Stimulated activated CD4-positive, alpha-beta T cell treated with anti-CD3 and anti-CD28 coated beads, TNF-alpha, amount 100 ng/mL, for 24 hours (primary cell): ENCODE measurements around the gene EIF2B5.
"Not testable (repeated sequence)": the region's sequence is repeated elsewhere in the genome, so short reads cannot be mapped to it uniquely, and the experiment has no call there.

Experiments
- DNase-seq, 3 experiments: peaks; one replicate each; pipeline ENCODE4 v3.0.0-alpha.2; 2020; ENCODE audit warnings: low read depth in 3 of 3

Gene EIF2B5

DNA sequence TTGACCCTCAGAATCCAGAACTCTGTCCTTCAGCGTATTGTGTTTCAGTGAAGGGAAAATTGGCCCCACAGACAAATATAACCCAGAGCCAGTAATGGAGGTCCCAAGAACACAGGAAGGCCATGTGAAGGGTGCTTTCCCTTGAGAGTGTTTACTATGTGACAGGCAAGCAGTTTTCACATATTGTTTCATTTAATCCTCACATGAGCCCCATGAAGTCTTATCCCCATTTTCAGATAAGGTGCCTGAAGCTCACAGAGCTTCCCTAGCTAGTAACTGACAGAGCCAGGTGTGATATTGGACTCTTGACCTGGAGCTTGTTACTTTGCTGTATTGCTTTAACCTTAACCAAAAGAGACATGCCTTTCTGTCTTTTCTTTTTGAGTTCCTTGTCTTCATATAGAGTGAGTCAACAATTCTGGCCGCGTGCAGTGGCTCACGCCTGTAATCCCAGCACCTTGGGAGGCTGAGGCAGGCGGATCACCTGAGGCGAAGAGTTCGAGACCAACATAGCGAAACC lies 10.7 kb downstream of the EIF2B5 start:
- no peak for DNase-seq

- DNase-seq, result no peak
Observed at GRCh38 chr3:184148076-184148475, 12.9 kb downstream of the EIF2B5 start.

DNA sequence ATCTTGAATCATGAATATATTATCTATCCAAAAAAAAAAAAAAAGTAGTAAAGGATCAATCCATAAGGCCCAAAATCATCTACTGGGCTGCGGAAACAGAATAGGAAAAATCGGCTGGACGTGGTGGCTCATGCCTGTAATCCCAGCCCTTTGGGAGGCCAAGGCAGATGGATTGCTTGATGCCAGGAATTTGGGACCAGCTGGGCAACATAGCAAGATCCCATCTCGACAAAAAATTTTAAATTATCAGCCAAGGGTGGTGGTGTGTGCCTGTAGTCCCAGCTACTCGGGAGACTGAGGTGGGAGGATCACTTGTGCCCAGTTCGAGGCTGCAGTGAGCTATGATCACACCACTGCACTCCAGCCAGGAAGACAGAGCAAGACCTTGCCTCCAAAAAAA lies 14.0 kb downstream of the EIF2B5 start:
- DNase-seq, result no peak

GRCh38 chr3:184149770-184150169 lies 14.6 kb downstream of the EIF2B5 start:
- not testable (repeated sequence) for DNase-seq

DNA sequence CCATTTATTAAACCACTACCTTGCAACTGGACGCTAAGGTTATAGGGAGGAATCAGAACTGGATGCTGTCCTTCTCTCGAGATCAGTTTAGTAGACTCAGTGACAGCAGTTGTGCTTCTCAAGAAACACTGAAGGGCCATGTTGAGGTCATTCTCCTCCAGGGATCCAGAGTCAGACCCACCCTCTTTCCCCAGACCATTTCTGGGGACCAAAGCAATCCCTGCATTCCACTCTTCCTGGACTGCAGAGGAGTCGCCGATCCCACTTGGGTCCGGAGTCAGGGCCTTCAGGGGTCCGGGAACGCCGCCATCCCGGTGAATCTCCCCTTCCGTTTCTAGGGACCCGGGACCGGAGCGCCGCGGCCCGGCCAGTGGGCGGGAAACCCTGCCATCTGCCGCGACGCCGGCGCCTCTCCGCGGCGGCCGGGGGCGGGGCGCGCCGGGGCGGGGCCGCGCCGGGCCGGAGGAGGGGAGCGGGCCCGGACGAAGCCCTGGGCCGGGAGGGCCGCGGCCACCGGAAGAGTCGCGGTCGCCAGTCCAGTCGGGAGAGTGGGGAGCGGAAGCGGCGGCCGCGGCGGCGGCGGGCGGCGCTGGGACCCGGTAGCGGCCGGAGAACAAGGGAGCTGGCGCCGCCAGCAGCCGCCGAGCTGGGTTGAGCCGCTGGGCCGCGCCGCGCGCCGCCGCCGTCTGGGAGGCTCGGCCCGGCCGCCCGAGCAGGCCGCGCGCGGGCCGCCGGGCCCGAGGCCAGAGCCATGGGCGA lies 19.9 kb downstream of the EIF2B5 start, which contains the start of gene DVL3:
Gene DVL3 (plus strand): TSS at position 493 of the 759 bp plus-strand sequence. CDS start 259 bp downstream, at position 752.
- peak in 1 of 3 experiments; percentile 38 for DNase-seq

DNA sequence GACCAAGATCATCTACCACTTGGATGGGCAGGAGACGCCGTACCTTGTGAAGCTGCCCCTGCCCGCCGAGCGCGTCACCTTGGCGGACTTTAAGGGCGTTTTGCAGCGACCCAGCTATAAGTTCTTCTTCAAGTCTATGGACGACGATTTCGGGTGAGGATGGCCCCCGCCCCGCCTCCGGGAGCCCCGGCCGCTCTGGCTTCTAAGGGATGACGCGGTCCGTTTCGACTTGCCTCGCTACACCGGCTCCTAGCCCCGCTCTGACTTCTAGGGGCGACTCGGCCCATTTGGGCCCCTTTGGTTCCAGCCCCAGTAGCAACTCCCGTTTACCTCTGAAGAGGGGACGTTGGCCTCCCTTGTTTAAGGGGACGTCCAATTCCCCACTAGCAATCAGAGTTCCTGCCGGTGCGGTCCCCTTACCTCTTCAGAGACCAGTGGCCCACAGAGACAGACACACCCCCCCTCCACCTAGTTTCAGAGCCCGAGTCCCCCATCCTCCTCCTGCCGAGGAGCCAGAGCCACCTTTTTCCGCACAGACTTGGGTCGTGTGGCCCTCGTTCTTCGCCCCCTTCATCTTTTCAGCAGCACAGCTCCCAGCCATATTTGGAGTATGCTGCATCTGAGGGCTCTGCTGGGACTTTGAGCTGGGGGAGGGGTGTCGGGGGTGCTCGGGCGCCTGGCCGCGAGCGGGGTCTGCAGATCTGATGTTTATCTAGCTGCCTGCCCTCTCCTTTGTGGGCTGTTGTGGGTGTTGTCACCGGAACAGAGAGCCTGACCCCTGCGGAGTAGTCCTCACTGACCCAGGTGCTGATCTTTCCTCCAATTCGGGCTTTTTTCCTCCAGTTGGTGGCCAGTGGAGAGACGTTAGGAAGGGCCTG lies 20.7 kb downstream of the EIF2B5 start:
- peak in 1 of 3 experiments; percentile 57 for DNase-seq

GRCh38 chr3:184156522-184156955 lies 21.4 kb downstream of the EIF2B5 start:
- DNase-seq, result no peak

DNA sequence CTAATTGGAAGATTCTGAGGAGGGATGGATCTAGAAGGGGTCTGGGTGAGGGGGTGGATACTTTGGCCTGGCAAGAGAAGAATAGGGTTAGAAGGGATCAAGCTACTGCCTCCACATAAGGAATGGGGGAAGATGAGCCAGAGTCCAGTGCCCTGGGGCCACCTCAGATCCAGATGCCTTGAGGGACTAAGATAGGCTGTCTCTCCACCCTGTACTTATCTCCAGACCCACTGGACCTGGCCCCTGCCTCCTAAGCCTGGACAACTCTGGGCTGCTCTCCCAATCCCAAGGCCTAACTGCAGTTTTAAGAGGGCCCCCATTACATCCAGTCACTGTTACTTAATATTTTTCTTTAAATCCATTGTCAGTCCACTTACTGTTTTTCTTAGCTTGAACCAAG lies 22.0 kb downstream of the EIF2B5 start:
- no peak for DNase-seq

- no peak for DNase-seq
Observed at GRCh38 chr3:184158404-184158803, 23.2 kb downstream of the EIF2B5 start.

DNA sequence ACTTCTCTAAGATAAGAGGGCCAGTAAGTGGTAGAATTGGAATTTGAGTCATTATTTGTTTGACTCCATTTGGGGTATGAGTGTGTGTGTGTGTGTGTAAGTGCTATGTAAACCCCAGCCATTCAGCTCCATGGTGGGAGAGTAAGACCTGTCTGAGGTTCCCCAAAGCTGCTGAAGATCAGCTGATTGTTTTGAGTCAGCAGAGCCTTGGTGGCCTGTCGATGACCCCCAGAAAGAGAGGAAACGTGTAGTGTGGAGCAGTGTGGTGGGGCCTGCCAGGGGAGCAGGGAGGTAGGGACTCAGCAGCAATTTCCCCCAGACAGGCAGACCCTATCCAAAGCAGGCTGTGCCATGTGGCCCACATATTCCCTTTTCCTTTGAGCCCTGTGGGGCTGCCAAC lies 25.3 kb downstream of the EIF2B5 start:
- no peak for DNase-seq

DNA sequence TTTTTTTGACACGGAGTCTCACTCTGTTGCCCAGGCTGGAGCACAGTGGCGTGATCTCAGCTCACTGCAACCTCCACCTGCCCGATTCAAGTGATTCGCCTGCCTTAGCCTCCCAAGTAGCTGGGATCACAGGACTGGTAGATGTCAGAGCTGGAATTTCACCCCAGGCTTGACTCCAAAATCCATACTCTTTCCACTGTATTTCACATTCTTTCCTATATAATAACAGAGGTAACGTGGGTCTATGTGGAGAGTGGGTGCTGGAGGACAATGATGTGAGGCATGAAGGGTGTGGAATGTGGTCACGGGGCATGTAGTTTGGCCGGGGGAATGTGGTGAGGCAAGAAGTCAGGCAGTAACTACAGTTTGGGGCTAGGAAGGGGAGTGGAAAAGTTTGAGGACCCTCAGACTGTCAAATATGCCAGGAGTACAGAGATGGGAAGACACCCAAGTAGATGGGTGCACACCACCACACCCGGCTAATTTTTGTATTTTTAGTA lies 27.5 kb downstream of the EIF2B5 start:
- DNase-seq, result not testable (repeated sequence)

GRCh38 chr3:184164648-184165330 lies 29.6 kb downstream of the EIF2B5 start:
- no peak for DNase-seq

GRCh38 chr3:184165543-184165942 lies 30.4 kb downstream of the EIF2B5 start:
- DNase-seq, result no peak

DNA sequence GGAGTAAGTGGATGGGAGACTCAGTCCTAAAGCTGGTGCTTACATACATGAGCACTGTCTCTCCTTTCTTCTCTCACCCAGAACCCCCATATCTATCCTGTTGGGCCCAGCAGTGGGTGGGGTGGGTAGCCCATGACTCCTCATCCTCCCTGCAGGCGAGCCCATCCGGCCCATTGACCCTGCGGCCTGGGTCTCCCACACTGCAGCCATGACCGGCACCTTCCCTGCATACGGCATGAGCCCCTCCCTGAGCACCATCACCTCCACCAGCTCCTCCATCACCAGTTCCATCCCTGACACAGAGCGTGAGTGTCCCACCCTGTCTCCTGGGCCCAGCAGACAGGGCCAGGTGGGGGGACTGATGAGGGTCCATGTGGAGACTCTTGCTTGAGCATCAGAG lies 31.5 kb downstream of the EIF2B5 start:
- no peak for DNase-seq

DNA sequence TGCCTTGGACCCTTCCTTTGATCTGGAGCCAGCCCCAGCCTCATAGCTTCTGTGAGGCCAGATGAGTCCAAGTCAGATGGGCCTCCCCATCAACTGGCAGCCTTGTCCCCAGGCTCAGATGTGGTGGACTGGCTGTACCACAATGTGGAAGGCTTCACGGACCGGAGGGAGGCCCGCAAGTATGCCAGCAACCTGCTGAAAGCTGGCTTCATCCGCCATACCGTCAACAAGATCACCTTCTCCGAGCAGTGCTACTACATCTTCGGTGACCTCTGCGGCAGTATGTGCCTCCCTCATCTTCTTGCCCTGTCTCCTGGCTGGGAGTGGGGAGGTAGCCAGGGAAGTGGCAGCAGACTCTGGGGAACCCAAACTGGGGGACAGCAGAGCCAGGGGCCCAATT lies 32.6 kb downstream of the EIF2B5 start:
- DNase-seq, result no peak

DNA sequence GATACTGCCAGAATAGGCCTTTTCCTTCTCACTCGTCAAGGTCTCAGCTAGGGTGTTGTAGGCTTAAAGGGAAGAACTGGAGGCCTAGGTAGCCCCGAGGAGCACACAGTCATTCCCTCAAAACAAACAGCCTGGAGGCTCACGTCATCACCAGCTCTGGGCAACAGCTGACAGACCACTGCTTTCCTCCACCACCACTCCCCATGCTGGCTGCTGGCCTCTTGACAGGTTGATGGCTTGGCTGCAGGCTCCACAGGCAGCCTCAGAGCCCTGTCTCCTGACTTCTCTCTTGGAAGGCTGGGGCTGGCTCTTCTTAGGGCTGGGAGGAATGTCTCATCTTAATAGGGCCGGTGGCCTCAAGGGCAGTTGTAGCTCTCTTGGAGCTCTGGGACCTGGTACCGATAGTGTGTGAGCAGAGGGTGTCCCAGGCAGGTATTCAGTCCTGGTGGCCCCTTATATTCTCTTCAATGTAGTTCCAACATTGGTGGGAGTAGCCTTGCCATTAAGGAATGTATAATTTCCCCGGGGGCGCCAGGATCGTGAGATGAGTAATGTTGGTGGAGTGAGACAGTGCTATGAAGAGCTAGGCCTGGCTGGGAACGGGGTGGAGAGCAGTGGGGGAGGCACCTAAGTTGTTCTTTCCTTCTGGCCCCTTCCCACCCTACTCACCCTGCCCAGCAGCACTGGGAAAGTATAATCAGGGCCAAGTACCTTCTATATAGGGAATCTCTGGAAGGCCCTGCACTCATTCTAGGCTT lies 33.4 kb downstream of the EIF2B5 start:
- no peak for DNase-seq

DNA sequence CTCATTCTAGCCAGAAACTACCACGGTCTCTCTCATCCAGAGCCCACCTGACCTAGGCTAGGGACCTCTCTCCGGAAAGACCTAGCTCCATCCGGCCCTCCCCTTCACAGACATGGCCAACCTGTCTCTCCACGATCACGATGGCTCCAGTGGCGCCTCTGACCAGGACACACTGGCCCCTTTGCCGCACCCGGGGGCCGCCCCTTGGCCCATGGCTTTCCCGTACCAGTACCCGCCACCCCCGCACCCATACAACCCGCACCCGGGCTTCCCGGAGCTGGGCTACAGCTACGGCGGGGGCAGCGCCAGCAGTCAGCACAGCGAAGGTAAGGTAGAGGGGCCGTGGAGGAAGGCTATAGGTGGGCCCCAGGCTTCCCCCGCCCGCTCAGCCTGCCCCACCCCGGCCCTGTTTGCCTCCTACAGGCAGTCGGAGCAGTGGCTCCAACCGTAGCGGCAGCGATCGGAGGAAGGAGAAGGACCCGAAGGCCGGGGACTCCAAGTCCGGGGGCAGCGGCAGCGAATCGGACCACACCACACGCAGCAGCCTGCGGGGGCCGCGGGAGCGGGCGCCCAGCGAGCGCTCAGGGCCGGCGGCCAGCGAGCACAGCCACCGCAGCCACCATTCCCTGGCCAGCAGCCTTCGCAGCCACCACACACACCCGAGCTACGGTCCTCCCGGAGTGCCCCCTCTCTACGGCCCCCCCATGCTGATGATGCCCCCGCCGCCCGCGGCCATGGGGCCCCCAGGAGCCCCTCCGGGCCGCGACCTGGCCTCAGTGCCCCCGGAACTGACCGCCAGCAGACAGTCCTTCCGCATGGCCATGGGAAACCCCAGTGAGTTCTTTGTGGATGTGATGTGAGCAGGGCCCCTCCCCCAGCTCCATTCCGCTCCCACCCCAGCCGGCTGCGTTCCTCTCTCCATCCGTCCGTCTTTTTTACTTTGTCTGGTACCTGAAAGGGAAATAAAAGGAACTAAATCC lies 35.0 kb downstream of the EIF2B5 start:
- DNase-seq, result no peak

DNA sequence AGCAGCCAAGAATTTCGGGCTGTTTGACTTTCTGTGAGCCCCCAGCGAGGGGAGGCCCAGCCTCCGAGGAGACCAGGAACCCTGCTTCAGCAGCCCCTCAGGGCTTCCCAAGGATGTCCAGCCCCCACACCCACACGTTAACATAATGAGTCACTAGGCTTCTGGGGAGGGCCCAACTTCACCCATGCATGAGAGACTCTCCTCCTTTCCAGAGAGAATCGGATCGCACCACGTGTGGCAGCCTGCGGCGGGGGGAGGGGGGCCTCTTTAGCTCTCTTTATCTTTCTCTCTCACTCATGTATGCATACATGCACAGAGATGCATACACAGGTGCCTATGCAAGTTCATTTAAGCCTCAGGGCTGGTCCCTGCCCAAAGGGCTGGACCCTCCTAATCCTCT lies 36.4 kb downstream of the EIF2B5 start:
- DNase-seq, result no peak

DNA sequence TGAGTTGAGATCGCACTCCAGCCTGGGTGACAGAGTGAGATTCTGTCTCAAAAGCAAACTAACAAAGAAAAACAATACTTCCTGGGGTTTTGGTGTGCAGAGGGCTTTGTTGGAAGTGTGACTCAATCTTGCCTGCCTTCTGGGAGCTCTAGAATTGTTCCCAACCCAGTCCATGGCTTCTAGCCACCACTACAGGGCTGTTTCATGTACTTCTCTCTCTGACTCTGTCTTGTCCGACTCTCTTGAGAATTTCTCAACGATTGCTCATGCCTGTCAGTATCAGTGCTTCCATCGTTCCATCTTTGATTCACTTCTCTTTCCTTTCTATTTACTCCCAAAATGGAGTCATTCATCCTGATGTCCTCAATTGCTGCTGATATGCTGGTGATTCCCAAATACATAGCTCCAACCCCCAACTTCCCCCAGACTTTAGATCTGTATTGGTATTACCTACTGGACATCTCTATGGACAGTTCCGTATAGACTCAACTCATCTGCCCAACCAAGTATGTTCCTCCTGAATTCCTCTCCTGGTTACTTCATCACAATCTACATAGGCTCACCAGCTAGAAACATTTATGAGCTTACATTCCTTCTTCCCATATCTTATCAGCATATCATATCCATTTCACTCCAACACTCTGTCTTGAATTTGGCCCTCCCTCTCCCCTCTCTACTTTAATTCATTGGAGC lies 37.7 kb downstream of the EIF2B5 start:
- no peak for DNase-seq
